ACC112 (cell line): ENCODE results near the gene MED16.
"Not testable (repeated sequence)": the region's sequence is repeated elsewhere in the genome, so short reads cannot be mapped to it uniquely, and the experiment has no call there.

ENCODE experiments used
- H2AFZ ChIP-seq: fragments of 200-600 bp; sonication (generic); one replicate; pipeline ENCODE4 v1.6.0; 2017; ENCODE audit warnings: antibody characterized with exemption, low read length; ENCODE audit not compliant: unreplicated experiment
- H3K27ac ChIP-seq: fragments of 200-600 bp; sonication (generic); 2 replicates; pipeline ENCODE4 v1.5.1; 2014; ENCODE audit warnings: low read depth, mild to moderate bottlenecking, antibody characterized with exemption, low read length, moderate library complexity
- H3K27me3 ChIP-seq: fragments of 200-600 bp; sonication (generic); 2 replicates; pipeline ENCODE4 v1.6.1; 2014; ENCODE audit warnings: mild to moderate bottlenecking, antibody characterized with exemption, low read length, moderate library complexity, mixed read lengths; ENCODE audit not compliant: insufficient read depth
- H3K36me3 ChIP-seq: fragments of 200-600 bp; sonication (generic); 2 replicates; pipeline ENCODE4 v1.6.1; 2016; ENCODE audit warnings: mild to moderate bottlenecking, antibody characterized with exemption, low read length, moderate library complexity, mixed read lengths; ENCODE audit not compliant: insufficient read depth
- H3K4me1 ChIP-seq: fragments of 200-600 bp; sonication (generic); one replicate; pipeline ENCODE4 v1.6.1; 2016; ENCODE audit warnings: low read length, mixed read lengths; ENCODE audit not compliant: insufficient read depth, unreplicated experiment, control insufficient read depth
- H3K4me3 ChIP-seq: fragments of 200-600 bp; sonication (generic); 2 replicates; pipeline ENCODE4 v1.5.1; 2014; ENCODE audit warnings: mild to moderate bottlenecking, low read depth, low read length
- H3K79me2 ChIP-seq: fragments of 200-600 bp; sonication (generic); one replicate; pipeline ENCODE4 v1.6.0; 2016; ENCODE audit warnings: low read length; ENCODE audit not compliant: control insufficient read depth, unreplicated experiment, insufficient read depth

MED16 gene

DNA sequence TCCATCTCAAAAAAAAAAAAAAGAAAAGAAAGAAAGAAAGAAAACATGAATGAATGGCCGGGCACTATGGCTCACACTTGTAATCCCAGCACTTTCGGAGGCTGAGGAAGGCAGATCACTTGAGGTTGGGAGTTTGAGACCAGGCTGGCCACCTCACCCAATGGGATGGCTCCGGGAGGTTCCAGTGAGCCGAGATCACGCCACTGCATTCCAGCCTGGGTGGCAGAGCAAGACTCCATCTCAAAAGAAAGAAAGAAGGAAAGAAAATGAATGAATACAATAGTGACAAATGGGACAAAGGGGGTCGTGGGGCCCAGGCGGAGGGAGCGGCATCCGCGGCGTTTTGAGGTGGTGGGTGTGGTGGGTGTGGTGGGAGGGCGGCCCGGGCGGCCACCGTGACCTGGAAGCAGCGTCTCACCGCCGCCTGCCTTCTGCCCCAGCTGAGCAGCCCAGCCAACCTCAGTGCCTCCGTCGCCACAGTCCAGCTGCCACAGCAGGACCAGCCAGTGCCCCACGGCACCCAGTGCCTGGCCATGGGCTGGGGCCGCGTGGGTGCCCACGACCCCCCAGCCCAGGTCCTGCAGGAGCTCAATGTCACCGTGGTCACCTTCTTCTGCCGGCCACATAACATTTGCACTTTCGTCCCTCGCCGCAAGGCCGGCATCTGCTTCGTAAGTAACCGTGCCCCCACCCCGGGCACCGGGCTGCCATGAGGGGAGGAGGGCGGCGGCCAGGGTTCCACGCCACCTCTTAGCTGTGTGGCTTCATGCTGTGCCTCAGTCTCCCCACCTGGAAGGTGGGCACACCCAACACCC, 47.1 kb downstream of the MED16 start:
- Histone ChIP-seq H3K79me2 (no peaks in the 10 kb centered on the region), H3K27ac (no peak overlapping the region), H3K27me3 (peaks cover 17% of the 10 kb centered on the region), H3K4me3 (no peak overlapping the region), H3K36me3 (no peaks in the 10 kb centered on the region), H3K4me1 (peaks cover 3% of the 10 kb centered on the region), H2AFZ (no peak overlapping the region)

DNA sequence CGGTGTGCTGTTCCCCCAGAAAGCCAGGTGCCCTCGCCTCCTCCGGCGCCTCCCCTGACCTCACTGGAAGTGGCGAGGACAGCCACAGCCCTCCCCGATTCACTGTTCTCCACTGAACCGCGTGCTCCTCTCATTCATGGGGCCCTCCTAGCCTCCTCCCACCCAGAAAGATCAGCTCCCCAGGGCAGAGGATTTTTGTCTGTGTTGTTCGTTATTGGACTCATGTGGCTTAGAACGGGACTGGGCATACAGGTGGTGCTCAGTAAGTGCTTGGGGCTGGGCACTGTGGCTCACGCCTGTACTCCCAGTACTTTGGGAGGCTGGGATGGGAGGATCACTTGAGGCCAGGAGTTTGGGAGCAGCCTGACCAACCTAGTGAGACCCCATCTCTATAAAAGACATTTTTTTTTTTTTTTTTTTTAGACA, 48.4 kb downstream of the MED16 start:
- peaks cover 17% of the 10 kb centered on the region for H3K27me3 ChIP-seq
- H3K36me3 ChIP-seq = no peaks in the 10 kb centered on the region
- no peak overlapping the region for H3K4me3 ChIP-seq
- H3K4me1 ChIP-seq = no peaks in the 10 kb centered on the region
- no peak overlapping the region for H3K27ac ChIP-seq
- no peak overlapping the region for H2AFZ ChIP-seq
- no peaks in the 10 kb centered on the region for H3K79me2 ChIP-seq

DNA sequence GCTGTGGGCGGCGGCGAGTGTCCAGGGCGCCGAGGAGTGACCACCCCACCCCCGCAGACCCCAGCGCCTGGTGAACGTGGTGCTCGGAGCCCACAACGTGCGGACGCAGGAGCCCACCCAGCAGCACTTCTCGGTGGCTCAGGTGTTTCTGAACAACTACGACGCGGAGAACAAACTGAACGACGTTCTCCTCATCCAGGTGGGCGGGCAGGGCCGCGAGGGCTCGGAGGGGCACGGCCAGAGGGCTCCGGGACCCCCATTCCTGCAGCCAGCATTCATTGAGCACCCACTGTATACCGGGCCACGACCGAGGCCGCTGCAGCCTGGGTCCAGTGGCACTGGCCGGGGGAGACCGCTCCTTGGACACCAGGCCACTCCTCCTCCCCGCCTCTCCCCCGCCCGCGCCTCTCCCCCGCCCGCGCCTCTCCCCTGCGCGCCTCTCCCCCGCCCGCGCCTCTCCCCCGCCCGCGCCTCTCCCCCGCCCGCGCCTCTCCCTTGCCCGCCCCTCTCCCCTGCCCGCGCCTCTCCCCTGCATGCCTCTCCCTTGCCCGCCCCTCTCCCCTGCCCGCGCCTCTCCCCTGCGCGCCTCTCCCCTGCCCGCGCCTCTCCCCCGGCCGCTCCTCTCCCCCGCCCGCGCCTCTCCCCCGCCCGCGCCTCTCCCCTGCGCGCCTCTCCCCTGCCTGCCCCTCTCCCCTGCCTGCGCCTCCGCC, 49.0 kb downstream of the MED16 start:
- no peak overlapping the region for H3K4me3 ChIP-seq
- no peak overlapping the region for H3K27ac ChIP-seq
- H3K4me1 ChIP-seq = no peaks in the 10 kb centered on the region
- peaks cover 17% of the 10 kb centered on the region for H3K27me3 ChIP-seq
- no peak overlapping the region for H2AFZ ChIP-seq
- no peaks in the 10 kb centered on the region for H3K79me2 ChIP-seq
- H3K36me3 ChIP-seq = no peaks in the 10 kb centered on the region

DNA sequence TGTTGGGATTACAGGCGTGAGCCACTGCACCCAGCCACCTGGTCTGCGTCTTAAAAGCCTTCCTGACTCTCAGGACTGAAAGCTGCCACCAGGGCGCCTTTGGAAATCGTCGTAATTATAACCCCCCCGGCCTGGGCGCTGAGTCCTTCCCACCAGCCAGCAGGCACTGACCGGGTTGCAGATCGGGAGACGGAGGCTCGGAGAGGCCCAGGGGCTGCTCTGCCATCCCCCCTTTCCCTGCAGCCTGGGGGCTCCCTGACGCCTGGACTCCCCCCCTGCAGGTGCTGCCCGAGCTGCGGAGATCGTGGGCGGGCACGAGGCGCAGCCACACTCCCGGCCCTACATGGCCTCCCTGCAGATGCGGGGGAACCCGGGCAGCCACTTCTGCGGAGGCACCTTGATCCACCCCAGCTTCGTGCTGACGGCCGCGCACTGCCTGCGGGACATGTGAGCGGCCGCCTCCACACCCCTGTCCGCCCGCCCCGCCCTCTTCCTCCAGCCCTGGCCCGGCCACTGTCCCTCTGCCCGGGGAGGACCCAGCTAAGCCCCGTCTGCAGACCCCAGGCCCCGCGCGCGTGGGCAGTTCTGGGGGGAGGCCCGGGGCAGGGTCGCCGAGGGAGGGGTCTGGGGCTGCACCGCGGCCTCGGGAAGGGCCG, 49.7 kb downstream of the MED16 start:
- no peaks in the 10 kb centered on the region for H3K79me2 ChIP-seq
- no peaks in the 10 kb centered on the region for H3K36me3 ChIP-seq
- no peaks in the 10 kb centered on the region for H3K4me1 ChIP-seq
- no peak overlapping the region for H2AFZ ChIP-seq
- peaks cover 16% of the 10 kb centered on the region for H3K27me3 ChIP-seq
- no peak overlapping the region for H3K4me3 ChIP-seq
- H3K27ac ChIP-seq = no peak overlapping the region

DNA sequence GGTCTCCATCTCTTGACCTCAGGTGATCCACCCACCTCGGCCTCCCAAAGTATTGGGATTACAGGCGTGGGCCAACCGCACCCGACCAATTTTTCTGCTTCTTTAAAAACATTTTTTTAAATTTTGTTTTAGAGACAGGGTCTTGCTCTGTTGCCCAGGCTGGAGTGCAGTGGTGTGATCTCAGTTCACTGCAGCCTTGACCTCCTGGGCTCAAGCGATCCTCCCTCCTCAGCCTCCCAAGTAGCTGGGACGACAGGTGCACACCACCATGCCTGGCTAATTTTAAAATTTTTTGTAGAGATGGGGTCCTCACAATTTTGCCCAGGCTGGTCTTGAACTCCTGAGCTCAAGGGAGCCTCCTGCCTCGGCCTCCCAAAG, 50.2 kb downstream of the MED16 start:
- H3K79me2 ChIP-seq, H2AFZ ChIP-seq, H3K27ac ChIP-seq, H3K4me3 ChIP-seq, H3K36me3 ChIP-seq, H3K4me1 ChIP-seq: not testable (repeated sequence)
- H3K27me3 ChIP-seq = peaks cover 11% of the 10 kb centered on the region

DNA sequence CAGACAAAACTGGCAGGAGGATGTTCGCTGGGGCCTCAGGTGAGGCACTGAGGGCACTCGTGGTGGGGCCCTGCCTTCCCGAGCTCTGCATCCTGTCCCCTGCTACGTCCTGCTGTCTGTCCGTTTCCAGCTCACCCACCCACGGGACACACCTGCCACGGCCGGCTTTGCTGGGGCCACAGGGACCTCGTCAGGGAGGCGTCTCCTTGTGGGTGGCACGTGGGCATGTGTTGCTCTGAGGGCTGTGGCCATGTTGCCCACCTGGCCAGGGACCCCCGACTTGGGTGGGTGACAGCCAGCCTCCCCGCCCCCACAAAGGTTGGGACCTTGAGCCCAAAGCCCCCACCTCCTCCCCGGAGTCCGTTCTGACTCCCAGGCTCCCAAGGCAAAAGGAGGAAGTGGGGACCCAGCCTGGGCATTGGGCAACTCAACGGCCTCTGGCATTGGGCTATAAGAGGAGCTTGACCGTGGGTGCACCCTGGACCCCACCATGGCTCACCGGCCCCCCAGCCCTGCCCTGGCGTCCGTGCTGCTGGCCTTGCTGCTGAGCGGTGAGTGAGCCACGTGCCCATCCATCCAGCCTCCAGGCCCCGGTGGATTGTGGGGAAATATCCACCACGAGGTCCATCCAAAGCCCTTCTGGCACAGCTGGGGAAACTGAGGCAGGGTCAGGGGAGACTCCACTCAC, 52.3 kb downstream of the MED16 start, which contains the start of gene PRTN3:
TSS of gene PRTN3 (plus strand) at position 481 of the 688 bp plus-strand sequence. CDS start at position 491, 10 bp downstream.
- Histone ChIP-seq H3K4me3 (no peak within 1 kb of the TSS), H3K27me3 (peaks cover 7% of the 10 kb centered on the region), H2AFZ (no peak within 1 kb of the TSS), H3K79me2 (no peaks in the 10 kb centered on the region), H3K36me3 (no peaks in the 10 kb centered on the region), H3K27ac (no peak within 1 kb of the TSS), H3K4me1 (no peaks in the 10 kb centered on the region)

DNA sequence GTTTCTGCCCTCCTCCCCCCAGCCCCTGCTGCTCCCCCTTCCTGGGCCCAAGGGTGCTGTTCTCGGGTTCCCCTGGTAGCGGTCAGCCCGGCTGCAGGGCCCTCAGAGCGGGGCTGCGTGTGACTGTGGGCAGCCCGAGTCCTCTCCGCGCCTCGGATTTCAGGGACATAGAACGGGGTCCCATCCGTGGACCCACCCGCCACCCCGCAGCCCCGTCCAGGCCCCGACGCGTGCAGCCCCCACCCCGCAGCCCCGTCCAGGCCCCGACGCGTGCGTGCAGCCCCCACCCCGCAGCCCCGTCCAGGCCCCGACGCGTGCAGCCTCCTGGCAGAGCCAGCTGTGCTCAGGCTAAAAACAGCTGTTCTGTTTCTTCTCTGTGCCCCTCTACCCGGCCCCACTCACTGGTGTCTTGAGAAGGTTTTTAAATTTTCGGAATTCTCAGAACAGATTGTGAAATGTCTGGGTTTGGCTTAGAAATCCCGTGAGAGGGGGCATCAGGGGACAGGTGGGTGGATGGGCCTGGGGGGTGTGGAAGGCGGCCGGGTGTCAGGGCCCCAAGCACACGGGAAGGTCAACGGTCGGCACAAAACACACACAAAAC, 57.7 kb downstream of the MED16 start:
- no peak overlapping the region for H3K27ac ChIP-seq
- H3K27me3 ChIP-seq = no peaks in the 10 kb centered on the region
- no peaks in the 10 kb centered on the region for H3K79me2 ChIP-seq
- H3K36me3 ChIP-seq = no peaks in the 10 kb centered on the region
- H3K4me3 ChIP-seq = no peak overlapping the region
- H3K4me1 ChIP-seq = no peaks in the 10 kb centered on the region
- H2AFZ ChIP-seq = no peak overlapping the region

DNA sequence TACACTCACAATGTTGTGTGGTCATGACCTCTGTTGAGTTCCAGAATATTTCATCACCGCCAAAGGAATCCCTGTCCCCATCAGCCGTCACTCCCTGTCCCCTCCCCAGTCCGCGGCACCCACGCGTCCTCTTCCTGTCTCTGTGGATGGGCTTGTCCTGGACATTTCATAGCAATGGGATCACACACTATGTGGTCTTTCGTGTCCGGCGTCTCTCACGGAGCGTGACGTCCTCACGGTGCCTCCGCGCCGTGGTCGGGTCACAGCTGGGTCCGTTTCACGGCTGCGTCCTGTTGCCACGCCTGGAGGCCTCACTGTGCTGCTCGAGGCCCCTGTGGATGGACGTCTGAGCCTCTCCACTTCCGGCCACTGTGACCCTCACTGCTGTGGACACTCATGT, 58.8 kb downstream of the MED16 start:
- H3K27me3 ChIP-seq = no peaks in the 10 kb centered on the region
- no peak overlapping the region for H3K27ac ChIP-seq
- no peaks in the 10 kb centered on the region for H3K4me1 ChIP-seq
- H3K79me2 ChIP-seq = no peaks in the 10 kb centered on the region
- no peak overlapping the region for H2AFZ ChIP-seq
- no peaks in the 10 kb centered on the region for H3K36me3 ChIP-seq
- no peak overlapping the region for H3K4me3 ChIP-seq

DNA sequence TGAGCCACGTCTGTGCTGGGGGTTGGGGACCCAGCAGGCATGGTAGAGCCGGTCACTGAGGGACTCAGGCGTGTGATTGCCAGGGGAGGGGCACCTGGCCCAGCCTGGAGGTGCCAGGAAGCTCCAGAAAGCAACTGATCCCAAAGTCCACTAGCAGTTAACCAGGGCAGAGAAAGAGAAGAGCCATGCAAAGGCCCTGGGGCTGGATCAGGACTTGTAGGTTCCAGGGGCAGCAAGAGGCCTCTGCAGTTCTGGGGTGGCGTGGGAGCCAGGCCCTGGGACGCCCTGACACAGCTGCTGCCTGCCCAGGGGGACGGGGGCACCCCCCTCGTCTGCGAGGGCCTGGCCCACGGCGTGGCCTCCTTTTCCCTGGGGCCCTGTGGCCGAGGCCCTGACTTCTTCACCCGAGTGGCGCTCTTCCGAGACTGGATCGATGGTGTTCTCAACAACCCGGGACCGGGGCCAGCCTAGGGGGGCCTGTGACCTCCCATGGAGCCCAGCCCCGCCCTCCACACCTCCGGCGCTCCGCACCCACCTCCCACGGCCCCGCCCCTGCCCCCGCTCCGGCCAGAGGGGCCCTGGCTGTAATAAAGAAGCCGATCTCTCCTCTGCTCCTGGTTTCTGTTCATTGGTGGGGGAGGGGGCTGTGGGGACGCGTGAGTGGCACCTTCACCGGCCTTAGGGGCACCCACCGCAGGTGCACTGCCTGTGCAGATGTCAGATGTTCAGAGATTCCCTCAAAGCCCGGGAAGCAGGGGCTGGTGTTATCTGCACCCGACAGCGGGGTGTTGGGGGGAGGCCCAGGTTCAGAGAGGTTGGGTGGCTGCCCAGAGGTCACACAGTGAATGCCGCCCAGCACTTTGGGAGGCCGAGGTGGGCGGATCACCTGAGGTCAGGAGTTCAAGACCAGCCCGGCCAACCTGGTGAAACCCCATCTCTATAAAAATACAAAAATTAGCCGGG, 61.3 kb downstream of the MED16 start:
- H3K4me3 ChIP-seq = no peak overlapping the region
- no peak overlapping the region for H2AFZ ChIP-seq
- no peaks in the 10 kb centered on the region for H3K27me3 ChIP-seq
- no peaks in the 10 kb centered on the region for H3K79me2 ChIP-seq
- no peaks in the 10 kb centered on the region for H3K4me1 ChIP-seq
- no peaks in the 10 kb centered on the region for H3K36me3 ChIP-seq
- no peak overlapping the region for H3K27ac ChIP-seq
